ENCODE measurements around the gene SLC5A12. TPM values are rescaled to one million over a fixed set of nuclear protein-coding genes. Genes with fewer than 3 reads are reported as not detected.

SLC5A12 gene
- total and polyA plus RNA-seq, 10 of the 15 experiments (the other 5 are each of a cell fraction or from before 2014, with no cell fraction given), result 0.06 to 0.15 TPM; not detected in 8

DNA sequence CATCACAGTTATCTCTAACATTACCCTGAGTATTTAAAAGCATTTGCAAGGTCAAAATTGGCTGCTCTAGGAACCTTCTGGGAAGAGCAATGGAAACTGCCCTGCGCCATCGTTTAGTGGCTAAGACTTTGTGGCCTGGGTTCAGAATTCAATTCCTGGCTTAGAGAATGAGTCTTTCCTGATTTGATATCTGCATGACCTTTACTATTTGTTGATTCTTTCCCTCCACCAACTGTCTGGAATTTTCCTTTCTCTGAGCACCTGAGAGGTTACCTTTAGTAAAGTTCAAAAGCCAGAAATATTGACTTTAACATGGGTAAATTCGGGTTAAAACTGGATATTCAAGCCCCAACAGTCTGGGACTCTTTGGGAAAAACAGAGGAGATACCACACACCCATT, 43.0 kb upstream of the SLC5A12 start:
- Histone ChIP-seq H3K4me3 (no peak overlapping the region), H3K79me2 (ENCODE audit: control insufficient read depth, insufficient read depth, low read length) (no peaks in the 10 kb centered on the region), H3K4me1 (ENCODE audit: control insufficient read depth, insufficient read depth, low read length) (no peaks in the 10 kb centered on the region), H3K27me3 (replicated peaks in 1 of 2; ENCODE audit: control insufficient read depth in 2 of 2, insufficient read depth in 2 of 2, low read length in 1 of 2) (no peaks in the 10 kb centered on the region), H3K27ac (ENCODE audit: control insufficient read depth, insufficient read depth) (no peak overlapping the region), H3K4me2 (ENCODE audit: control insufficient read depth, insufficient read depth) (no peak overlapping the region), H3K9me3 (replicated peaks; ENCODE audit: control insufficient read depth, insufficient read depth, low read length) (no peaks in the 10 kb centered on the region), H3K9ac (ENCODE audit: control insufficient read depth, insufficient read depth, low read length) (no peak overlapping the region), H4K20me1 (ENCODE audit: control insufficient read depth, insufficient read depth) (no peaks in the 10 kb centered on the region), H3K36me3 (ENCODE audit: control insufficient read depth in 2 of 2, insufficient read depth in 2 of 2, low read length in 1 of 2) (no peaks in the 10 kb centered on the region), H2AFZ (ENCODE audit: control insufficient read depth, low read depth, low read length) (no peak overlapping the region)
- FAIRE-seq, result no peak
- CTCF ChIA-PET, result no interaction called here
- POLR2A ChIA-PET, result no interaction called here
- no peak for ATAC-seq
- intact Hi-C loops (cut with micrococcal nuclease; ENCODE audit: unreplicated experiment) (no loop called here), in situ Hi-C loops (cut with MboI) (no loop called here)
- SMC1A ChIA-PET (ENCODE audit: uncharacterized antibody, unreplicated experiment), result interaction anchor here (0.7 kb wide), 1 partner anchor 9 kb away, joined by 3 read pairs; no protein-coding TSS in a partner anchor
- WGBS (ENCODE audit: insufficient coverage, insufficient replicate concordance, low lambda C conversion rate, missing lambda C conversion rate), result 46% methylated on average over 3 of the region's 3 CpGs
- TF ChIP-seq ZNF622 (IDR thresholded peaks at IDR 0.05) (no peak), DPF2 (IDR thresholded peaks at IDR 0.05) (no peak), RFX5 (IDR thresholded peaks at IDR 0.05; ENCODE audit: low read depth, low read length) (no peak), ZNF274 (IDR thresholded peaks at IDR 0.05; ENCODE audit: insufficient read depth, insufficient read length) (no peak), MTA2 (IDR thresholded peaks at IDR 0.05; ENCODE audit: low read depth) (no peak), CHD4 (IDR thresholded peaks at IDR 0.05) (no peak), IKZF1 (conservative IDR thresholded peaks at IDR 0.05) (no peak), BCL11A (IDR thresholded peaks at IDR 0.05; ENCODE audit: low read depth, low read length) (no peak), POLR2AphosphoS2 (IDR thresholded peaks at IDR 0.05; ENCODE audit: low read depth, low read length) (no peak), MXI1 (IDR thresholded peaks at IDR 0.05; ENCODE audit: low read depth, low read length) (no peak), MEF2A (IDR thresholded peaks at IDR 0.05; ENCODE audit: insufficient read depth, low read depth, low read length) (no peak)
- TF ChIP-seq, protein P1, sequence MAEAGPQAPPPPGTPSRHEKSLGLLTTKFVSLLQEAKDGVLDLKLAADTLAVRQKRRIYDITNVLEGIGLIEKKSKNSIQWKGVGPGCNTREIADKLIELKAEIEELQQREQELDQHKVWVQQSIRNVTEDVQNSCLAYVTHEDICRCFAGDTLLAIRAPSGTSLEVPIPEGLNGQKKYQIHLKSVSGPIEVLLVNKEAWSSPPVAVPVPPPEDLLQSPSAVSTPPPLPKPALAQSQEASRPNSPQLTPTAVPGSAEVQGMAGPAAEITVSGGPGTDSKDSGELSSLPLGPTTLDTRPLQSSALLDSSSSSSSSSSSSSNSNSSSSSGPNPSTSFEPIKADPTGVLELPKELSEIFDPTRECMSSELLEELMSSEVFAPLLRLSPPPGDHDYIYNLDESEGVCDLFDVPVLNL (IDR thresholded peaks at IDR 0.05; ENCODE audit: low read depth, low read length), result no peak
- TF ChIP-seq, protein P2, sequence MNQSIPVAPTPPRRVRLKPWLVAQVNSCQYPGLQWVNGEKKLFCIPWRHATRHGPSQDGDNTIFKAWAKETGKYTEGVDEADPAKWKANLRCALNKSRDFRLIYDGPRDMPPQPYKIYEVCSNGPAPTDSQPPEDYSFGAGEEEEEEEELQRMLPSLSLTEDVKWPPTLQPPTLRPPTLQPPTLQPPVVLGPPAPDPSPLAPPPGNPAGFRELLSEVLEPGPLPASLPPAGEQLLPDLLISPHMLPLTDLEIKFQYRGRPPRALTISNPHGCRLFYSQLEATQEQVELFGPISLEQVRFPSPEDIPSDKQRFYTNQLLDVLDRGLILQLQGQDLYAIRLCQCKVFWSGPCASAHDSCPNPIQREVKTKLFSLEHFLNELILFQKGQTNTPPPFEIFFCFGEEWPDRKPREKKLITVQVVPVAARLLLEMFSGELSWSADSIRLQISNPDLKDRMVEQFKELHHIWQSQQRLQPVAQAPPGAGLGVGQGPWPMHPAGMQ (IDR thresholded peaks at IDR 0.05; ENCODE audit: borderline replicate concordance), result no peak
- TF ChIP-seq, protein P3, sequence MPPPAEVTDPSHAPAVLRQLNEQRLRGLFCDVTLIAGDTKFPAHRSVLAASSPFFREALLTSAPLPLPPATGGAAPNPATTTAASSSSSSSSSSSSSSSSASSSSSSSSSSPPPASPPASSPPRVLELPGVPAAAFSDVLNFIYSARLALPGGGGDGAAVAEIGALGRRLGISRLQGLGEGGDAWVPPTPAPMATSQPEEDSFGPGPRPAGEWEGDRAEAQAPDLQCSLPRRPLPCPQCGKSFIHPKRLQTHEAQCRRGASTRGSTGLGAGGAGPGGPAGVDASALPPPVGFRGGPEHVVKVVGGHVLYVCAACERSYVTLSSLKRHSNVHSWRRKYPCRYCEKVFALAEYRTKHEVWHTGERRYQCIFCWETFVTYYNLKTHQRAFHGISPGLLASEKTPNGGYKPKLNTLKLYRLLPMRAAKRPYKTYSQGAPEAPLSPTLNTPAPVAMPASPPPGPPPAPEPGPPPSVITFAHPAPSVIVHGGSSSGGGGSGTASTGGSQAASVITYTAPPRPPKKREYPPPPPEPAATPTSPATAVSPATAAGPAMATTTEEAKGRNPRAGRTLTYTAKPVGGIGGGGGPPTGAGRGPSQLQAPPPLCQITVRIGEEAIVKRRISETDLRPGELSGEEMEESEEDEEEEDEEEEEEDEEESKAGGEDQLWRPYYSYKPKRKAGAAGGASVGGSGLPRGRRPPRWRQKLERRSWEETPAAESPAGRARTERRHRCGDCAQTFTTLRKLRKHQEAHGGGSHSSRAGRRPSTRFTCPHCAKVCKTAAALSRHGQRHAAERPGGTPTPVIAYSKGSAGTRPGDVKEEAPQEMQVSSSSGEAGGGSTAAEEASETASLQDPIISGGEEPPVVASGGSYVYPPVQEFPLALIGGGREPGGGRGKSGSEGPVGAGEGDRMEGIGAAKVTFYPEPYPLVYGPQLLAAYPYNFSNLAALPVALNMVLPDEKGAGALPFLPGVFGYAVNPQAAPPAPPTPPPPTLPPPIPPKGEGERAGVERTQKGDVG (CRISPR knock-in tag; IDR thresholded peaks at IDR 0.05), result no peak
- no peak for DNase-seq (ENCODE audit: low read depth, low spot score)
- RAD21 ChIA-PET (ENCODE audit: unreplicated experiment), result no interaction called here
- no TSS peak for BruUV-seq (replicated peaks)

Measured in GM12878 (cell line).